Type B pancreatic cell (in vitro differentiated cells): ENCODE results near the gene RCC2. TPM values are rescaled to one million over a fixed set of nuclear protein-coding genes. Genes with fewer than 3 reads are reported as not detected.

ENCODE experiments used
- DNase-seq: peaks from one replicate; pipeline ENCODE4 v3.0.0; 2021; ENCODE audit warnings: mixed read lengths; ENCODE audit not compliant: unreplicated experiment; ENCODE audit errors: extremely low spot score
- H3K27ac Mint-ChIP-seq: 2 replicates; pipeline ENCODE4 v1.8.0; 2021; ENCODE audit warnings: mild to moderate bottlenecking, mixed read lengths
- H3K27me3 Mint-ChIP-seq: 2 replicates; pipeline ENCODE4 v1.8.0; 2021; ENCODE audit warnings: mixed read lengths
- H3K36me3 Mint-ChIP-seq: 2 replicates; pipeline ENCODE4 v1.8.0; 2021; ENCODE audit warnings: mixed read lengths
- H3K4me1 Mint-ChIP-seq: one replicate; pipeline ENCODE4 v1.8.0; 2021; ENCODE audit warnings: mixed read lengths; ENCODE audit not compliant: unreplicated experiment
- H3K4me3 Mint-ChIP-seq: 2 replicates; pipeline ENCODE4 v1.8.0; 2021; ENCODE audit warnings: mild to moderate bottlenecking, mixed read lengths
- H3K9me3 Mint-ChIP-seq: 2 replicates; pipeline ENCODE4 v1.8.0; 2021; ENCODE audit warnings: mixed read lengths
- total RNA-seq: library from RNA; stranded (reverse); gene quantifications from 2 replicates; pipeline ENCODE4 v1.2.1, GENCODE V29; 2021; ENCODE audit warnings: low replicate concordance
- TF ChIP-seq, protein P1 (sequence below): fragments of 200-600 bp; sonication (generic); conservative IDR thresholded peaks from 2 replicates; pipeline ENCODE4 v1.5.0; 2021; ENCODE audit warnings: antibody characterized with exemption, mild to moderate bottlenecking

RCC2 gene
- total RNA-seq, 1 donor from 2014 or later: 183 TPM

DNA sequence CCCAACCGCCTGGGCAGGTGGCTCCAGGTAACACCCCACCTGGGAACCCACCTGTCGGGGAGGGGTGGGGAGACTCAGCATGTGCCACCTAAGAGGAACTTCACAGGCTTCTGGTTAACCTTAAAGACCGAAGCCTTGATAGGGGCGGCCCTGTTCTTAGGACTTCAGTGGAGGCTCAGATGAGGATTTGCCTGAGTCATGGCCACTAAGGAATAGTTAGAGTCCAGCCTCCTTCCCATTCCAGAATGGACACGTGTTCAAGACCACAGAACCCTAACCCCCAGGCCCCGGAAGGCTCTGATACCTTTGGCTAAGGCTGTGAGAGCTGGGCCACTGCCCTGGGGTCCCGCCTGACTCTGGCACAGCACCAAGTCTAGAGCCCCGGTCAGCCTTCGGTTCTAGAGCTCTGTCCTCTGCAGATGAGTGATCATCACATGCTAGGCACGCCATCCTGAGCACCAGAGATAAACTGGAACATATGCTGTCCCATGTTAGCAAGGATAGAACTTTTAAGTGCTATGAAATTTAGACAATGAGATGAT lies 47.2 kb downstream of the RCC2 start:
- TF ChIP-seq, protein P1, sequence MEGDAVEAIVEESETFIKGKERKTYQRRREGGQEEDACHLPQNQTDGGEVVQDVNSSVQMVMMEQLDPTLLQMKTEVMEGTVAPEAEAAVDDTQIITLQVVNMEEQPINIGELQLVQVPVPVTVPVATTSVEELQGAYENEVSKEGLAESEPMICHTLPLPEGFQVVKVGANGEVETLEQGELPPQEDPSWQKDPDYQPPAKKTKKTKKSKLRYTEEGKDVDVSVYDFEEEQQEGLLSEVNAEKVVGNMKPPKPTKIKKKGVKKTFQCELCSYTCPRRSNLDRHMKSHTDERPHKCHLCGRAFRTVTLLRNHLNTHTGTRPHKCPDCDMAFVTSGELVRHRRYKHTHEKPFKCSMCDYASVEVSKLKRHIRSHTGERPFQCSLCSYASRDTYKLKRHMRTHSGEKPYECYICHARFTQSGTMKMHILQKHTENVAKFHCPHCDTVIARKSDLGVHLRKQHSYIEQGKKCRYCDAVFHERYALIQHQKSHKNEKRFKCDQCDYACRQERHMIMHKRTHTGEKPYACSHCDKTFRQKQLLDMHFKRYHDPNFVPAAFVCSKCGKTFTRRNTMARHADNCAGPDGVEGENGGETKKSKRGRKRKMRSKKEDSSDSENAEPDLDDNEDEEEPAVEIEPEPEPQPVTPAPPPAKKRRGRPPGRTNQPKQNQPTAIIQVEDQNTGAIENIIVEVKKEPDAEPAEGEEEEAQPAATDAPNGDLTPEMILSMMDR: no peak
- peaks cover 8% of the 10 kb centered on the region for H3K27me3 Mint-ChIP-seq
- H3K4me1 Mint-ChIP-seq: no peaks in the 10 kb centered on the region
- no peak overlapping the region for H3K4me3 Mint-ChIP-seq
- H3K9me3 Mint-ChIP-seq: no peaks in the 10 kb centered on the region
- no peaks in the 10 kb centered on the region for H3K36me3 Mint-ChIP-seq
- H3K27ac Mint-ChIP-seq: no peak overlapping the region
- no peak for DNase-seq

DNA sequence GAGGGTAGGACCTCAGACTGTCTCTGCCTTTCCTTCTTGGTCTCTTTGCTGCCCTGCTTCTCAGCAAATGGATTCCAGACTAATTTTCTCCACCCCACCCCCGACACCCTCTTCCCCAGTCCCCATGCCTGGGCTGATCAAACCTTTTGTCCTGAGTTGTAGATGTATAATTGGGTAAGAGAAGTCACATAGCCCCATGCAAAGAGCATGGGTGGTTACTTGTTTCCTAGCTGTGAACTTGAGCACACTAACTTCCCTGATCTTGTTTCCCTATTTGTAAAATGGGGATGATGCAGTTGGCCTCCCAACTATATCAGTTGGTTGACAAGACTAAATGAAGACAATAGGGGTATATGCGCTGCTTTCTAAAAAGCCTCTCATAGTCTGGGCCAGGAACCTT lies 58.3 kb downstream of the RCC2 start:
- TF ChIP-seq, protein P1: no peak
- no peak overlapping the region for H3K27ac Mint-ChIP-seq
- peaks cover 10% of the 10 kb centered on the region for H3K4me1 Mint-ChIP-seq
- H3K27me3 Mint-ChIP-seq: peaks cover 17% of the 10 kb centered on the region
- peaks cover 4% of the 10 kb centered on the region for H3K9me3 Mint-ChIP-seq
- DNase-seq: no peak
- H3K36me3 Mint-ChIP-seq: no peaks in the 10 kb centered on the region
- no peak overlapping the region for H3K4me3 Mint-ChIP-seq

DNA sequence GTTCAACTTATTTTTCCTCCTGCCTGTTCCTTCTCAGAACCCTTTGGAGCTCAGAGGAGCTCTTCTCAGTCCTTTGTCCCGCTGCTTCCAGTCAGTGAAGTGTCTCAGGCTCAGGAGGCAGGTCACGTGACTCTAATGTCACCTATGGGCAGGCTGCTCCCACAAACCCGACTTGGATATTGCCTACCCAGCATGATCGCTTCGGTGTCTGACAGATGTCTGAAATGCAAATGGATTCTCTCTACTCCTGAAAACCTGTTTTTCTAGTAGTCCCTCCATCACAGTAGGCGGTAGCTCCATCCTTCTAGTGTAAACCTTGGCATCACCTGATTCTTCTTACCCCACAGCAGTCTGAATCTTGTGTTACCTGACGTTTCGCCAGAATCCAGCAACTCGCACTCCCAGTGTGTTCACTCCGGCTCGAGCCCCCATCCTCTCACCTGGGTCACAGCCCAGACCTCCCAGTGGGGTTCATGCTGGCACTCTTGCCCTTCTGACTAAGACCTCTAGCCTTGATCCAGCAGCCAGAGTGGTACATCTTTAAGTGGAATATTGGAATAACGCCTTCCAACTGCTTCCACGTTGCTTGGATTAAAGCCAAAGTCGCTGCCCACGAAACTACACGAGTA lies 62.0 kb downstream of the RCC2 start:
- Mint-ChIP-seq H3K27me3 (peaks cover 12% of the 10 kb centered on the region), H3K4me1 (peaks cover 10% of the 10 kb centered on the region), H3K9me3 (peaks cover 9% of the 10 kb centered on the region), H3K4me3 (peak overlapping the region; percentile 46), H3K36me3 (no peaks in the 10 kb centered on the region), H3K27ac (peak overlapping the region; percentile 92)
- no peak for DNase-seq
- TF ChIP-seq, protein P1: no peak

DNA sequence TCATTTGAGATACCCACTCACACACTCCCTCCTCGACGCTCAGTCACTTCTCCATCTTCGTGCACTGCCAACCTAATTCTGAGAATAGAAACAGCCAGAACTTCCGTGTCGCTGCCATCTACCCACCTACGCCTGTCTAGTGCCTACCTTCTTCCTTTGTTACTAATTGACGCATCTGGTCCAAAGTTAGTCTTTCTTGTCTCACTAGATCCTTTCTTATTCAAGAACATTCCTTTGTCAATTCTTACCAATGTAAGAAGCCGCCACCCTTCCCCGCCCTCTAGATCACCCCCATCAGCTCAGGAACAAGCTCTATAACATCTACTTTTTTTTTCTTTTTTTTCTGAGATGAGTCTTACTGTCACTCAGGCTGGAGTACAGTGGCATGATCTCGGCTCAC lies 63.8 kb downstream of the RCC2 start:
- Mint-ChIP-seq H3K36me3 (no peaks in the 10 kb centered on the region), H3K4me1 (peaks cover 10% of the 10 kb centered on the region), H3K4me3 (no peak overlapping the region), H3K9me3 (peaks cover 9% of the 10 kb centered on the region), H3K27ac (peak overlapping the region; percentile 25), H3K27me3 (peaks cover 14% of the 10 kb centered on the region)
- DNase-seq: no peak
- TF ChIP-seq, protein P1: no peak

DNA sequence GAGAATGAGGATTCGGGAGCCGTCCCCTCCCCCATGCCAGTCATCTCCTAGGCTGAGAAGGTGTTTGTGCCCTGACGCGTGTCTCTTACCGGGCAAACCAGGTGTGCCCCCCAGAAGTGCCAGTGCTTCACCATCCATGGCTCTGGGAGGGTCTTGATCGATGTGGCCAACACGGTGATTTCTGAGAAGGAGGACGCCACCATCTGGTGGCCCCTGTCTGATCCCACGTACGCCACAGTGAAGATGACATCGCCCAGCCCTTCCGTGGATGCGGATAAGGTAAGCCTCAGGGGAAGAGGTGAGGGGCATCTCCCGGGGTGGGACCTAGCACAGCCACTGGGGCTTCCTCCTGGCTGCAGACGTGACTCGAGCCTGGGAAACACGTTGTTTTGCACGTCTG lies 66.5 kb downstream of the RCC2 start:
- DNase-seq: no peak
- TF ChIP-seq, protein P1: no peak
- Mint-ChIP-seq H3K4me3 (no peak overlapping the region), H3K27me3 (peaks cover 17% of the 10 kb centered on the region), H3K9me3 (peaks cover 9% of the 10 kb centered on the region), H3K27ac (no peak overlapping the region), H3K36me3 (no peaks in the 10 kb centered on the region), H3K4me1 (peaks cover 8% of the 10 kb centered on the region)
